Parathyroid adenoma (tissue), 2 donors: ENCODE results near the gene PYGB.
"Not testable (repeated sequence)": the region's sequence is repeated elsewhere in the genome, so short reads cannot be mapped to it uniquely, and the experiment has no call there.

ENCODE experiments used
- H2AFZ ChIP-seq: fragments of 300-600 bp; sonication (generic); one replicate; pipeline ENCODE4 v1.7.0; 2017; ENCODE audit warnings: antibody characterized with exemption, mild to moderate bottlenecking
- H3K27ac ChIP-seq: fragments of 300-600 bp; sonication (generic); one replicate; pipeline ENCODE4 v1.7.0; 2017
- H3K27me3 ChIP-seq: fragments of 300-600 bp; sonication (generic); one replicate; pipeline ENCODE4 v1.7.0; 2017; ENCODE audit warnings: low read length; ENCODE audit not compliant: control insufficient read depth, insufficient read depth
- H3K36me3 ChIP-seq: fragments of 300-600 bp; sonication (generic); one replicate; pipeline ENCODE4 v1.7.0; 2017; ENCODE audit warnings: low read length; ENCODE audit not compliant: control insufficient read depth, insufficient read depth
- H3K4me1 ChIP-seq: fragments of 300-600 bp; sonication (generic); one replicate; pipeline ENCODE4 v1.7.0; 2017; ENCODE audit warnings: control low read depth
- H3K4me2 ChIP-seq: fragments of 300-600 bp; sonication (generic); one replicate; pipeline ENCODE4 v1.7.0; 2017; ENCODE audit warnings: low read length
- H3K4me3 ChIP-seq: fragments of 300-600 bp; sonication (generic); one replicate; pipeline ENCODE4 v1.7.0; 2017; ENCODE audit warnings: low read depth, low read length
- H3K79me2 ChIP-seq: fragments of 300-600 bp; sonication (generic); one replicate; pipeline ENCODE4 v1.7.0; 2017; ENCODE audit warnings: control low read depth
- H3K9ac ChIP-seq: fragments of 300-600 bp; sonication (generic); one replicate; pipeline ENCODE4 v1.7.0; 2017; ENCODE audit warnings: mild to moderate bottlenecking
- H3K9me3 ChIP-seq: fragments of 300-600 bp; sonication (generic); one replicate; pipeline ENCODE4 v1.7.0; 2017; ENCODE audit warnings: low read length; ENCODE audit not compliant: control insufficient read depth
- TF ChIP-seq, protein P1 (sequence below): fragments of 300-600 bp; sonication (generic); IDR thresholded peaks from one replicate; pipeline ENCODE4 v1.7.0; 2017; ENCODE audit warnings: antibody characterized with exemption, mild to moderate bottlenecking
- donor health status: primary hyperparathyroidism.

The PYGB gene

DNA sequence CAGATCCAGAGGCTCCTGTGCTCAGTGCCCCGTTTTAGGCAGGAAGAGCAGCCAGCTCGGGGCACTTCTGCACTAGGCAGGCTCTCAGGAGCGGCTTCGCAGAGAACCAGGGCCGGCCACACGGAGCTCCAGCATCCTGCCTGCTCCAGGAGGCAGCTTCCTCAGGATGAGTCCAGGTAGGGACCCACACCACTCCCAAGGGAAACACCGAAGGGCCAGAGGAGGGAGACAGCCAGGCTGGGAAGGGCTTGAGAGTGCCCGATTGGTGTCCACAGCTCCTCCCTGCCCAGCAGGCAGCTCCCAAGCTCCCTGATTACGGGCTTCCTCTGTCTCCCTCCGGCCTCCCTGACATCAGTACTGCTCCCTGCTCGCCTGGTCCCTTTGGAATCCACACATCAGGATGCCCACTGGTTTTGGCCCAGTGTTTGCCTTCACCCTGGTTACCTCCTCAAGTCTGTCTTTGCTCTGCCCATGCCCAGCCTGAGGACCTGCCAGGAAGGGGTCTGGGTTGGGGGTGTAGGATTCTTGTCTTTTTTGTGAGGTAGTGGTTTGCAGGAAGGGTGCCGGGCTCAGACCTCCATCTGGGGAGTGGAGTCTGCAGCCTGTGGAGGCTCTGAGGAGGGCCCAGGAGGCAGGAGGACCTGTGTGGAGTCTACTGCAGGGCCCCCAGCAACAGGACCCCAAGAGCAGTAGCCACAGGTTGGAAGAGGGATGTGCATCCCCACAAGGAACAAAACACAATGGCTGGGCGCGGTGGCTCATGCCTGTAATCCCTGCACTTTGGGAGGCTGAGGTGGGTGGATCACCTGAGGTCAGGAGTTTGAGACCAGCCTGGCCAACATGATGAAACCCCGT is 11.2 kb upstream of the PYGB start:
- Histone ChIP-seq H3K27ac (no peak overlapping the region), H3K36me3 (no peaks in the 10 kb centered on the region), H3K27me3 (no peaks in the 10 kb centered on the region), H3K4me1 (no peaks in the 10 kb centered on the region), H3K4me3 (no peak overlapping the region), H3K9ac (no peak overlapping the region), H2AFZ (no peak overlapping the region), H3K4me2 (no peak overlapping the region), H3K9me3 (no peaks in the 10 kb centered on the region), H3K79me2 (no peaks in the 10 kb centered on the region)
- TF ChIP-seq, protein P1, sequence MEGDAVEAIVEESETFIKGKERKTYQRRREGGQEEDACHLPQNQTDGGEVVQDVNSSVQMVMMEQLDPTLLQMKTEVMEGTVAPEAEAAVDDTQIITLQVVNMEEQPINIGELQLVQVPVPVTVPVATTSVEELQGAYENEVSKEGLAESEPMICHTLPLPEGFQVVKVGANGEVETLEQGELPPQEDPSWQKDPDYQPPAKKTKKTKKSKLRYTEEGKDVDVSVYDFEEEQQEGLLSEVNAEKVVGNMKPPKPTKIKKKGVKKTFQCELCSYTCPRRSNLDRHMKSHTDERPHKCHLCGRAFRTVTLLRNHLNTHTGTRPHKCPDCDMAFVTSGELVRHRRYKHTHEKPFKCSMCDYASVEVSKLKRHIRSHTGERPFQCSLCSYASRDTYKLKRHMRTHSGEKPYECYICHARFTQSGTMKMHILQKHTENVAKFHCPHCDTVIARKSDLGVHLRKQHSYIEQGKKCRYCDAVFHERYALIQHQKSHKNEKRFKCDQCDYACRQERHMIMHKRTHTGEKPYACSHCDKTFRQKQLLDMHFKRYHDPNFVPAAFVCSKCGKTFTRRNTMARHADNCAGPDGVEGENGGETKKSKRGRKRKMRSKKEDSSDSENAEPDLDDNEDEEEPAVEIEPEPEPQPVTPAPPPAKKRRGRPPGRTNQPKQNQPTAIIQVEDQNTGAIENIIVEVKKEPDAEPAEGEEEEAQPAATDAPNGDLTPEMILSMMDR, result no peak

- Histone ChIP-seq H3K27ac (no peak overlapping the region), H3K4me2 (no peak overlapping the region), H3K27me3 (no peaks in the 10 kb centered on the region), H3K36me3 (no peaks in the 10 kb centered on the region), H3K4me3 (no peak overlapping the region), H3K4me1 (no peaks in the 10 kb centered on the region), H2AFZ (no peak overlapping the region), H3K9ac (no peak overlapping the region), H3K79me2 (no peaks in the 10 kb centered on the region), H3K9me3 (no peaks in the 10 kb centered on the region)
- TF ChIP-seq, protein P1, result no peak
These were observed 10.1 kb upstream of the PYGB start for GRCh38 chr20:25237610-25238318.

DNA sequence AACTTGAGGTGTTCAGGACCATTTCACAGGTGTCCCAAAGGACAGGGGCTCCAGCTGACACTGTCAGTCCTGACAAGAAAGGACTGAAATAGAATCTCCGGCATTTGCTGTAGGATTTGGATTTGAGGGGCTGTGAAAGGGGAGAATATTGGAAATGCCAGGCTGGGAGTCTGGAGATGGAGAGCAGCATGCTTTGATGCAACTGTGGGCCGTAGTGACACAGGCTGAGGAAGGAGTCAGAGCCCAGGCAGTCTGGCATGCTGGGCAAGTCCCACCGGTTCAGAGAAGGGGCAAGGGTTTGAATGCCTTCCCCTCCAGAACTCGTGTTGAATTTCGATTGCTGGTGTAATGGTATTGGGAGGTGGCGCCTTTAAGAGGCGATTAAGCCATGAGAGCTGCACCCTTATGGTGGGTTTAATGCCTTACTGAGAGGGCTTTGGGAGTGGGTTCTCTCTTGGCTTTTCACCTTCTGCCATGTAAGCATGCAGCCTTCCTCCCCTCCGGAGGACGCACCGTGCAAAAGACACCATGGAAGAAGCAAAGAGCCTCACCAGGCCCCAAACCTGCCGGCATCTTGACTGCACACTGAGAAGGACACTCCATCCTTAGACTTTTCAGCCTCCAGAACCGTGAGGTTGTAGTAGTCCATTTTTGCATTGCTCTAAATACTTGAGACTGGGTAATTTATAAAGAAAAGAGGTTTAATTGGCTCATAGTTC is 9.4 kb upstream of the PYGB start:
- TF ChIP-seq, protein P1, result no peak
- Histone ChIP-seq H3K27me3 (no peaks in the 10 kb centered on the region), H3K36me3 (no peaks in the 10 kb centered on the region), H3K4me1 (no peaks in the 10 kb centered on the region), H2AFZ (no peak overlapping the region), H3K9me3 (no peaks in the 10 kb centered on the region), H3K9ac (no peak overlapping the region), H3K27ac (no peak overlapping the region), H3K4me2 (no peak overlapping the region), H3K4me3 (no peak overlapping the region), H3K79me2 (no peaks in the 10 kb centered on the region)

DNA sequence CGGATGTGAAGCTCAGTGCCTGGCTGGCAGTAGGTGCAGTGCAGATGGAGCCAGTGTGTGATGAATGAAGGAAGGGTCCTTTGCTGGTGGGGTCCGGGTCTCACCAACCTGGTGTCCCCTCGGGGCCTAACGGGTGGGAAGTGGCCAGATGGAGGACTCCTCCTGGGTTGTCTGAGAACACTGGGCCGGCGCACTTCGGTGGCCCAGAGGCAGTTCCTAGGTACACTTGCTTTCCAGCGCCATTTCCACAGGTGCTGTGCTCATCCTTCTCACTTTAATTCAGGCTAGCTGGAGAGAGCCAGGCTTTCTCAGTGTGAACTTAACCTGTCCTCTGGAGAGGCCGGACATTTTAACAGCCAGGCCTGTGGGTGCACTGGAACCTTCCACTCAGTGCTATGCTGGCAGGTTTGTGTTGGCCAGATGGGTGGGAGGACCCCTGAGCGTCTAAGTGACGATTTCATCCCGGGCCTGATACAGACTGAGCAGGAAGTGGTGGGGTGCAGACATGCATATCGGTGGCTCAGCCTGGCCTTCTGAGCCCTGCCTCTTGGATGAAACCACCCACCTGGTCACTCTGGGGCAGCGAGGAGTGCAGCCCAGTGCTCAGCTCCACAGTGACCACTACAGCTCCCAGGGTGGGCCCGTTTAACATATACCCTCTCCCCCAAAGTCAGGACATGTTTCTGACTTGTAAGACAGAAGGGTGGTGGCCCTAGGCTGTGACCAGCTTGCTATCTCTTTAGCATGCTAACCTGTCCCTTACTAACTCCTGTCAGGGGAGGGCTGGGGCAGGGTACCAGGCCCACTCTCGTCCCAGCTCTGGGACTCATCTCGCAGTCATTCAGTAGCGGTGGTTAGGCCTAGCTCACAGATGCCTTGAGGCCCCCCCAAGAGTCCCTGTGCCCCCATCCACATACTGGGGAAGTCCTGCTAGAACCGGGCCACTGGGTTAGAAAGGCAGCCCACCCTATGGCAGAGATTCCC is 8.2 kb upstream of the PYGB start:
- Histone ChIP-seq H3K27me3 (no peaks in the 10 kb centered on the region), H3K4me3 (no peak overlapping the region), H3K4me1 (no peaks in the 10 kb centered on the region), H3K9ac (no peak overlapping the region), H3K27ac (no peak overlapping the region), H3K79me2 (no peaks in the 10 kb centered on the region), H3K36me3 (no peaks in the 10 kb centered on the region), H3K9me3 (no peaks in the 10 kb centered on the region), H2AFZ (no peak overlapping the region), H3K4me2 (no peak overlapping the region)
- TF ChIP-seq, protein P1, result no peak

DNA sequence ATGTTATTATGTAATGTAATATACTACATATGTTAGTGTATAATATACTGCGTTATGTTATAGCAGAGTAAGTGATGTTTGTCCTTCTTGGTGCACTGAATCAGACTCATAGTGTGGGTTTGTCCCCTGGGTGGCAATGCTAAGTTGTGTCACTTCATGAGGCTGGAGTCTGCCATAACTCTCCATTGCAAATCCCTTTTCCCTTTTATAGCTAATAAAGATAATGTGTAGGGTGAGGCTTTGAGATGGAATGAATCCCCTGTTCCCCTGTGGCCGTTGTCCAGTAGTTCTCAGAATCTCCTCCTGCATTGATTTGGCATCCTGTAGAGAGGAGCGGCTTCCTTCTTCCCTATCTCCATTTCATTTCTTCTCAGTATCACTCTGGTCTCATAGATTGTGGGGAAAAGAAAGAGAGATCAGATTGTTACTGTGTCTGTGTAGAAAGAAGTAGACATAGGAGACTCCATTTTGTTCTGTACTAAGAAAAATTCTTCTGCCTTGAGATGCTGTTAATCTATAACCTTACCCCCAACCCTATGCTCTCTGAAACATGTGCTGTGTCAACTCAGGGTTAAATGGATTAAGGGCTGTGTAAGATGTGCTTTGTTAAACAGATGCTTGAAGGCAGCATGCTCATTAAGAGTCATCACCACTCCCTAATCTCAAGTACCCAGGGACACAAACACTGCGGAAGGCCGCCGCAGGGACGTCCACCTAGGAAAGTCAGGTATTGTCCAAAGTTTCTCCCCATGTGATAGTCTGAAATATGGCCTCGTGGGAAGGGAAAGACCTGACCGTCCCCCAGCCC is 6.8 kb upstream of the PYGB start:
- H3K27ac ChIP-seq, H3K4me2 ChIP-seq, H2AFZ ChIP-seq, H3K27me3 ChIP-seq, H3K4me3 ChIP-seq, H3K79me2 ChIP-seq, H3K36me3 ChIP-seq, H3K4me1 ChIP-seq, H3K9me3 ChIP-seq, H3K9ac ChIP-seq: not testable (repeated sequence)

DNA sequence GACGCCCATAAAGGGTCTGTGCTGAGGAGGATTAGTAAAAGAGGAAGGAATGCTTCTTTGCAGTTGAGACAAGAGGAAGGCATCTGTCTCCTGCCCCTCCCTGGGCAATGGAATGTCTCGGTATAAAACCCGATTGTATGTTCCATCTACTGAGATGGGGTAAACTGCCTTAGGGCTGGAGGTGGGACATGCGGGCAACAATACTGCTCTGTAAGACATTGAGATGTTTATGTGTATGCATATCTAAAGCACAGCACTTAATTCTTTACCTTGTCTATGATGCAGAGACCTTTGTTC is 6.3 kb upstream of the PYGB start:
- H3K79me2 ChIP-seq, H3K27ac ChIP-seq, H3K4me1 ChIP-seq, H3K27me3 ChIP-seq, H3K4me2 ChIP-seq, H3K36me3 ChIP-seq, H3K4me3 ChIP-seq, H3K9ac ChIP-seq, H2AFZ ChIP-seq, H3K9me3 ChIP-seq: not testable (repeated sequence)
